Endodermal cell (in vitro differentiated cells): Measurements from ENCODE around the gene CCR9. TPM values are rescaled to one million over a fixed set of nuclear protein-coding genes. Genes with fewer than 3 reads are reported as not detected.
A peak's percentile ranks its signal among the peaks of the same experiment; 100 is the strongest.

Source experiments
- DNase-seq: peaks from one replicate; pipeline ENCODE4 v3.0.0-alpha.2; 2017
- H3K27ac ChIP-seq: 2 replicates; pipeline ENCODE4 v1.5.1; 2013; ENCODE audit warnings: mild to moderate bottlenecking, low read depth, low read length, moderate library complexity
- H3K27me3 ChIP-seq: 2 replicates; pipeline ENCODE4 v1.6.1; 2013; ENCODE audit warnings: mild to moderate bottlenecking, low read length, moderate library complexity; ENCODE audit not compliant: insufficient read depth, control insufficient read depth, poor library complexity, severe bottlenecking
- H3K36me3 ChIP-seq: 2 replicates; pipeline ENCODE4 v1.7.0; 2013; ENCODE audit warnings: mild to moderate bottlenecking, low read length, moderate library complexity; ENCODE audit not compliant: control insufficient read depth, insufficient read depth
- H3K4me1 ChIP-seq: one replicate; pipeline ENCODE4 v1.7.0; 2013; ENCODE audit warnings: low read length; ENCODE audit not compliant: control insufficient read depth, insufficient read depth
- H3K4me3 ChIP-seq: 2 replicates; pipeline ENCODE4 v1.5.1; 2013; ENCODE audit warnings: mild to moderate bottlenecking, low read length, moderate library complexity
- H3K9ac ChIP-seq: 2 replicates; pipeline ENCODE4 v1.6.1; 2013; ENCODE audit warnings: mild to moderate bottlenecking, low read length, moderate library complexity; ENCODE audit not compliant: poor library complexity, severe bottlenecking; ENCODE audit errors: extremely low read depth
- H3K9me3 ChIP-seq: 2 replicates; pipeline ENCODE4 v1.6.1; 2013; ENCODE audit warnings: mild to moderate bottlenecking, low read length, moderate library complexity; ENCODE audit not compliant: control insufficient read depth
- H3K27ac Mint-ChIP-seq: 2 replicates; pipeline ENCODE4 v1.8.0; 2020; ENCODE audit warnings: mixed read lengths
- H3K27me3 Mint-ChIP-seq: 2 replicates; pipeline ENCODE4 v1.8.0; 2021; ENCODE audit warnings: mild to moderate bottlenecking, mixed read lengths; ENCODE audit not compliant: insufficient read depth
- H3K36me3 Mint-ChIP-seq: 2 replicates; pipeline ENCODE4 v1.8.0; 2020; ENCODE audit warnings: low read depth, mixed read lengths
- H3K4me1 Mint-ChIP-seq: 2 replicates; pipeline ENCODE4 v1.8.0; 2020; ENCODE audit warnings: mixed read lengths
- H3K4me3 Mint-ChIP-seq: 2 replicates; pipeline ENCODE4 v1.8.0; 2020; ENCODE audit warnings: mild to moderate bottlenecking, moderate library complexity, mixed read lengths
- H3K9me3 Mint-ChIP-seq: 2 replicates; pipeline ENCODE4 v1.8.0; 2020; ENCODE audit warnings: mild to moderate bottlenecking, mixed read lengths
- CTCF ChIP-seq: fragments of 200-600 bp; sonication (generic); conservative IDR thresholded peaks from 2 replicates; pipeline ENCODE4 v1.5.0; 2021; ENCODE audit warnings: antibody characterized with exemption, mild to moderate bottlenecking
- WGBS, 2 experiments: methylation state at CpG; one replicate each; pipeline versions ENCODE4 v1.1.5 to v1.1.7; 2013; ENCODE audit warnings: missing lambda C conversion rate in 2 of 2, mixed read lengths in 1 of 2; ENCODE audit not compliant: insufficient coverage in 1 of 2, insufficient read length in 1 of 2; 5-methylcytosine and 5-hydroxymethylcytosine counted together
- total RNA-seq, 2 donors: library from RNA; stranded (reverse); fragmentation: NEBNext Ultra II Directional in 1 of 2; extraction: Animal tissue kit (Norgen Biotek cat#: 25700) in 1 of 2; gene quantifications; 2 replicates in 1 of 2; 3 replicates in 1 of 2; pipeline ENCODE4 v1.2.1, GENCODE V29; 2021

Gene CCR9
- total RNA-seq, 2 donors from 2014 or later: not detected

GRCh38 chr3:45841757-45842491 is 44.4 kb upstream of the CCR9 start, which contains the start of gene LZTFL1:
TSS of gene LZTFL1 (minus strand) at chr3:45842119. CDS start at chr3:45841991, 128 bp downstream.
- H3K9ac ChIP-seq: peak within 1 kb of the TSS; percentile 87
- Mint-ChIP-seq H3K4me3 (peak within 1 kb of the TSS; percentile 76), H3K9me3 (peaks cover 1% of the 10 kb centered on the region), H3K27me3 (peaks cover 51% of the 10 kb centered on the region), H3K27ac (peak within 1 kb of the TSS; percentile 92), H3K4me1 (peaks cover 2% of the 10 kb centered on the region), H3K36me3 (peaks cover 5% of the 10 kb centered on the region)
- 3 to 4% methylated on average over 27 to 49 of the region's 49 CpGs for WGBS, 2 experiments
- H3K27me3 ChIP-seq: peaks cover 50% of the 10 kb centered on the region
- no peaks in the 10 kb centered on the region for H3K4me1 ChIP-seq
- H3K27ac ChIP-seq: peak within 1 kb of the TSS; percentile 72
- DNase-seq: peak; percentile 95
- TF ChIP-seq CTCF: no peak
- H3K4me3 ChIP-seq: peak within 1 kb of the TSS; percentile 87
- H3K36me3 ChIP-seq: peaks cover 5% of the 10 kb centered on the region
- H3K9me3 ChIP-seq: no peaks in the 10 kb centered on the region

- no peaks in the 10 kb centered on the region for H3K9me3 ChIP-seq
- H3K4me1 Mint-ChIP-seq: peaks cover 2% of the 10 kb centered on the region
- no peak overlapping the region for H3K9ac ChIP-seq
- no peak overlapping the region for H3K27ac ChIP-seq
- peaks cover 1% of the 10 kb centered on the region for H3K9me3 Mint-ChIP-seq
- DNase-seq: no peak
- H3K36me3 Mint-ChIP-seq: no peaks in the 10 kb centered on the region
- H3K4me3 ChIP-seq: no peak overlapping the region
- 81 to 87% methylated on average over 5 to 9 of the region's 9 CpGs for WGBS, 2 experiments
- peaks cover 61% of the 10 kb centered on the region for H3K27me3 ChIP-seq
- no peak overlapping the region for H3K27ac Mint-ChIP-seq
- H3K4me1 ChIP-seq: no peaks in the 10 kb centered on the region
- no peaks in the 10 kb centered on the region for H3K36me3 ChIP-seq
- TF ChIP-seq CTCF: no peak
- no peak overlapping the region for H3K4me3 Mint-ChIP-seq
- H3K27me3 Mint-ChIP-seq: peaks cover 62% of the 10 kb centered on the region
These were observed 43.3 kb upstream of the CCR9 start for GRCh38 chr3:45842851-45843625.

GRCh38 chr3:45844616-45845015 is 41.7 kb upstream of the CCR9 start:
- no CpG with 5 or more reads among the region's 1 CpG for WGBS, 2 experiments
- Mint-ChIP-seq H3K4me3 (no peak overlapping the region), H3K27me3 (peaks cover 73% of the 10 kb centered on the region), H3K27ac (no peak overlapping the region), H3K4me1 (peaks cover 2% of the 10 kb centered on the region), H3K9me3 (peaks cover 1% of the 10 kb centered on the region), H3K36me3 (no peaks in the 10 kb centered on the region)
- peak; percentile 13 for TF ChIP-seq CTCF
- Histone ChIP-seq H3K36me3 (no peaks in the 10 kb centered on the region), H3K4me1 (no peaks in the 10 kb centered on the region), H3K9ac (no peak overlapping the region), H3K9me3 (no peaks in the 10 kb centered on the region), H3K4me3 (no peak overlapping the region), H3K27me3 (peaks cover 77% of the 10 kb centered on the region), H3K27ac (no peak overlapping the region)
- no peak for DNase-seq
